ENCODE data around the gene KAT8. TPM values are rescaled to one million over a fixed set of nuclear protein-coding genes. Genes with fewer than 3 reads are reported as not detected.

Gene KAT8
- polyA plus RNA-seq, 3 donors = 34.5 to 136 (median 42.0) TPM

GRCh38 chr16:31110106-31111034 is 7.1 kb upstream of the KAT8 start:
- peak in 1 of 3 donors; percentile 2 for DNase-seq
- H3K36me3 Mint-ChIP-seq = peaks cover 36 to 40% of the 10 kb centered on the region in 2 donors
- H3K4me1 Mint-ChIP-seq = peaks cover 60% of the 10 kb centered on the region
- no peaks in the 10 kb centered on the region for H3K9me3 Mint-ChIP-seq
- H3K79me2 ChIP-seq (ENCODE audit: insufficient read depth, low read length) = peaks cover 46% of the 10 kb centered on the region
- H3K27me3 ChIP-seq (ENCODE audit: control insufficient read depth in 2 of 2, insufficient read depth in 2 of 2, low read length in 2 of 2) = no peaks in the 10 kb centered on the region
- intact Hi-C loops (cut with micrococcal nuclease) = loop anchor here (10.0 kb wide), 2 partner anchors 154 to 764 kb away; partner anchors contain the start of gene ZNF267 (in 1 of the 2)
- H4K20me1 ChIP-seq (ENCODE audit: insufficient read depth, low read length) = peaks cover 8% of the 10 kb centered on the region
- peaks cover 65 to 79% of the 10 kb centered on the region in 2 donors for H3K4me1 ChIP-seq (ENCODE audit: control insufficient read depth in 1 of 2, insufficient read depth in 2 of 2, low read length in 2 of 2)
- peaks cover 34 to 38% of the 10 kb centered on the region in 2 donors for H3K36me3 ChIP-seq (replicated peaks in 1 of 2; ENCODE audit: control insufficient read depth in 1 of 2, insufficient read depth in 2 of 2, low read length in 2 of 2)
- H3K27ac ChIP-seq (ENCODE audit: low read depth in 1 of 2, low read length in 2 of 2) = no peak overlapping the region
- no peak overlapping the region for H3K4me3 ChIP-seq (replicated peaks in 1 of 3; ENCODE audit: low read depth in 2 of 3, low read length in 3 of 3)
- whole genome bisulfite sequencing (ENCODE audit: insufficient coverage) = 91% methylated on average over 19 of the region's 26 CpGs
- no peak overlapping the region for H2AFZ ChIP-seq (ENCODE audit: insufficient read depth, low read depth, low read length, poor library complexity, severe bottlenecking)
- H3K27me3 Mint-ChIP-seq (ENCODE audit: low read depth in 3 of 3) = peaks cover 0 to 2% (median 0%) of the 10 kb centered on the region in 3 donors
- peak overlapping the region; percentile 35 to 98 (median 69) for H3K27ac Mint-ChIP-seq
- H3K4me3 Mint-ChIP-seq = no peak overlapping the region
- no peak overlapping the region for H3K4me2 ChIP-seq (replicated peaks; ENCODE audit: extremely low read depth, low read length, poor library complexity, severe bottlenecking)
- TF ChIP-seq, protein P1, sequence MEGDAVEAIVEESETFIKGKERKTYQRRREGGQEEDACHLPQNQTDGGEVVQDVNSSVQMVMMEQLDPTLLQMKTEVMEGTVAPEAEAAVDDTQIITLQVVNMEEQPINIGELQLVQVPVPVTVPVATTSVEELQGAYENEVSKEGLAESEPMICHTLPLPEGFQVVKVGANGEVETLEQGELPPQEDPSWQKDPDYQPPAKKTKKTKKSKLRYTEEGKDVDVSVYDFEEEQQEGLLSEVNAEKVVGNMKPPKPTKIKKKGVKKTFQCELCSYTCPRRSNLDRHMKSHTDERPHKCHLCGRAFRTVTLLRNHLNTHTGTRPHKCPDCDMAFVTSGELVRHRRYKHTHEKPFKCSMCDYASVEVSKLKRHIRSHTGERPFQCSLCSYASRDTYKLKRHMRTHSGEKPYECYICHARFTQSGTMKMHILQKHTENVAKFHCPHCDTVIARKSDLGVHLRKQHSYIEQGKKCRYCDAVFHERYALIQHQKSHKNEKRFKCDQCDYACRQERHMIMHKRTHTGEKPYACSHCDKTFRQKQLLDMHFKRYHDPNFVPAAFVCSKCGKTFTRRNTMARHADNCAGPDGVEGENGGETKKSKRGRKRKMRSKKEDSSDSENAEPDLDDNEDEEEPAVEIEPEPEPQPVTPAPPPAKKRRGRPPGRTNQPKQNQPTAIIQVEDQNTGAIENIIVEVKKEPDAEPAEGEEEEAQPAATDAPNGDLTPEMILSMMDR (IDR thresholded peaks at IDR 0.05) = no peak
- no peaks in the 10 kb centered on the region for H3K9me3 ChIP-seq (replicated peaks in 1 of 2; ENCODE audit: control insufficient read depth in 1 of 2, insufficient read depth in 1 of 2, low read length in 2 of 2)
- H3K9ac ChIP-seq (ENCODE audit: insufficient read depth, low read length, poor library complexity, severe bottlenecking) = no peak overlapping the region

DNA sequence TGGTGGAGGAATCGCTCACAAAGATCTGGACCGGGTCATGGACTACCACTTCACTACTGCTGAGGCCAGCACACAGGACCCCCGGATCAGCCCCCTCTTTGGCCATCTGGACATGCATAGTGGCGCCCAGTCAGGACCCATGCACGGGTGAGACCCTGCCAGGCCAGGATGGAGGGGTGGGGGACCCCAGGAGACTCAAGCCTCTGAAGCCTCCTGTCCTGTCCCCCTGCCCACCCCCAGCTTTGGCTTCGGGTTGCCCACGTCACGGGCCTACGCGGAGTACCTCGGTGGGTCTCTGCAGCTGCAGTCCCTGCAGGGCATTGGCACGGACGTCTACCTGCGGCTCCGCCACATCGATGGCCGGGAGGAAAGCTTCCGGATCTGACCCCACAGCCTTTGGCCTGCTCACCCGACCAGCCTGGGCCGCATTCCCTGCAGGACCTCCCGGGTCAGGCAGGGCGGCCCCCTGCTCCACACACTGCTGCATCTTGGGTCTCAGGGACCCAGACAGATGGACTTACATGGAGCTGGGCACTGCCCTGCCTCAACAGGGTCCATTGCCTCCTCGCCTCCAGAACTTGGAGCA is 5.5 kb upstream of the KAT8 start:
- Histone ChIP-seq H3K4me2 (replicated peaks; ENCODE audit: extremely low read depth, low read length, poor library complexity, severe bottlenecking) (peak overlapping the region; percentile 64), H3K9ac (ENCODE audit: insufficient read depth, low read length, poor library complexity, severe bottlenecking) (no peak overlapping the region), H3K9me3 (replicated peaks in 1 of 2; ENCODE audit: control insufficient read depth in 1 of 2, insufficient read depth in 1 of 2, low read length in 2 of 2) (no peaks in the 10 kb centered on the region), H3K36me3 (replicated peaks in 1 of 2; ENCODE audit: control insufficient read depth in 1 of 2, insufficient read depth in 2 of 2, low read length in 2 of 2) (peaks cover 34 to 38% of the 10 kb centered on the region in 2 donors), H3K79me2 (ENCODE audit: insufficient read depth, low read length) (peaks cover 55% of the 10 kb centered on the region), H2AFZ (ENCODE audit: insufficient read depth, low read depth, low read length, poor library complexity, severe bottlenecking) (no peak overlapping the region), H3K27ac (ENCODE audit: low read depth in 1 of 2, low read length in 2 of 2) (peak overlapping the region; percentile 89 to 98), H4K20me1 (ENCODE audit: insufficient read depth, low read length) (peaks cover 8% of the 10 kb centered on the region), H3K27me3 (ENCODE audit: control insufficient read depth in 2 of 2, insufficient read depth in 2 of 2, low read length in 2 of 2) (no peaks in the 10 kb centered on the region), H3K4me3 (replicated peaks in 1 of 3; ENCODE audit: low read depth in 2 of 3, low read length in 3 of 3) (peak overlapping the region in 1 of 3 experiments; percentile 61), H3K4me1 (ENCODE audit: control insufficient read depth in 1 of 2, insufficient read depth in 2 of 2, low read length in 2 of 2) (peaks cover 69 to 84% of the 10 kb centered on the region in 2 donors)
- Mint-ChIP-seq H3K27me3 (ENCODE audit: low read depth in 3 of 3) (peaks cover 0 to 3% (median 0%) of the 10 kb centered on the region in 3 donors), H3K36me3 (peaks cover 36 to 42% of the 10 kb centered on the region in 2 donors), H3K4me3 (no peak overlapping the region), H3K4me1 (peaks cover 68% of the 10 kb centered on the region), H3K27ac (peak overlapping the region; percentile 94 to 100 (median 98)), H3K9me3 (peaks cover 0 to 1% (median 0%) of the 10 kb centered on the region in 7 donors)
- TF ChIP-seq, protein P1 (IDR thresholded peaks at IDR 0.05) = no peak
- peak in 1 of 3 donors; percentile 14 for DNase-seq
- intact Hi-C loops (cut with micrococcal nuclease) = loop anchor here (2.0 to 10.0 kb wide), 4 partner anchors 31 to 763 kb away; partner anchors contain the start of genes FUS (in 1 of the 2) and ZNF267 (in 1 of the 2)
- 97% methylated on average over 22 of the region's 23 CpGs for WGBS (ENCODE audit: insufficient coverage)
